Measurements from ENCODE around the gene SCIN.

- TF ChIP-seq POLR2AphosphoS5 (IDR thresholded peaks at IDR 0.05) (no peak), CTCF (IDR thresholded peaks at IDR 0.05; ENCODE audit: poor library complexity, severe bottlenecking) (no peak)
These were observed 116.6 kb downstream of the SCIN start, which contains the start of gene ARL4A for GRCh38 chr7:12686891-12687717.

All from neural cell (in vitro differentiated cells).